GM18508 (cell line): Measurements from ENCODE around the gene AIFM1.
"Not testable (repeated sequence)": the region's sequence is repeated elsewhere in the genome, so short reads cannot be mapped to it uniquely, and the experiment has no call there.

Source experiments
- ATAC-seq: cut with Tn5 transposase; IDR thresholded peaks from one replicate; pipeline ENCODE4 v1.9.1; 2021; ENCODE audit warnings: moderate number of reproducible peaks; ENCODE audit not compliant: insufficient read depth, unreplicated experiment

Gene AIFM1

GRCh38 chrX:130120746-130121504, 44.7 kb downstream of the AIFM1 start:
- ATAC-seq, result no peak

- ATAC-seq, result no peak
Observed at GRCh38 chrX:130120321-130120731, 45.3 kb downstream of the AIFM1 start.

- ATAC-seq, result no peak
Observed at GRCh38 chrX:130119312-130119898, 46.2 kb downstream of the AIFM1 start.

GRCh38 chrX:130118441-130119311, 47.0 kb downstream of the AIFM1 start:
- ATAC-seq, result no peak

- ATAC-seq, result no peak
Observed at GRCh38 chrX:130117166-130117565, 48.5 kb downstream of the AIFM1 start.

- not testable (repeated sequence) for ATAC-seq
Observed at GRCh38 chrX:130115119-130115885, 50.3 kb downstream of the AIFM1 start.

DNA sequence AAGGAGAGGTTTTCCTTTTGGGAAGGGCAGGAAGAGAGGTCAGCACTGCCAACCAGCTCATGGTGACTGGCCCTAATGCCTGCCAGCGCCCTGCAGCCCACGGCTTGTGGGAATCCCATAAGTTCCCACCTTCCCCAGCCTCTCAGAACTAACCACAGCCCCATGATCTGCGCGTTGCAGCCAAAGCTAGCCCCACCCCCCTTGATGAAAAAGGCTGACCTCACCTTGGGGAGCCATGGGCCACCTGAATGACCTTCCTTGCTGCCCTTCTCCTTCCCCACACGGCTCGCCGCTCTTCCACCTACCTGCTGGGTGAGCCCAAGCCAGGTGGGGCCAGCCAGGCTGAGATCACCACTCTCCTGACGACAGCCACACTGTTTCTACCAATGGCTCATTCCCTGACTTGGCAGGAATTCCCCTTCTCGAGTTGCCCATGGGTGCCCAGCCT, 51.5 kb downstream of the AIFM1 start:
- no peak for ATAC-seq

DNA sequence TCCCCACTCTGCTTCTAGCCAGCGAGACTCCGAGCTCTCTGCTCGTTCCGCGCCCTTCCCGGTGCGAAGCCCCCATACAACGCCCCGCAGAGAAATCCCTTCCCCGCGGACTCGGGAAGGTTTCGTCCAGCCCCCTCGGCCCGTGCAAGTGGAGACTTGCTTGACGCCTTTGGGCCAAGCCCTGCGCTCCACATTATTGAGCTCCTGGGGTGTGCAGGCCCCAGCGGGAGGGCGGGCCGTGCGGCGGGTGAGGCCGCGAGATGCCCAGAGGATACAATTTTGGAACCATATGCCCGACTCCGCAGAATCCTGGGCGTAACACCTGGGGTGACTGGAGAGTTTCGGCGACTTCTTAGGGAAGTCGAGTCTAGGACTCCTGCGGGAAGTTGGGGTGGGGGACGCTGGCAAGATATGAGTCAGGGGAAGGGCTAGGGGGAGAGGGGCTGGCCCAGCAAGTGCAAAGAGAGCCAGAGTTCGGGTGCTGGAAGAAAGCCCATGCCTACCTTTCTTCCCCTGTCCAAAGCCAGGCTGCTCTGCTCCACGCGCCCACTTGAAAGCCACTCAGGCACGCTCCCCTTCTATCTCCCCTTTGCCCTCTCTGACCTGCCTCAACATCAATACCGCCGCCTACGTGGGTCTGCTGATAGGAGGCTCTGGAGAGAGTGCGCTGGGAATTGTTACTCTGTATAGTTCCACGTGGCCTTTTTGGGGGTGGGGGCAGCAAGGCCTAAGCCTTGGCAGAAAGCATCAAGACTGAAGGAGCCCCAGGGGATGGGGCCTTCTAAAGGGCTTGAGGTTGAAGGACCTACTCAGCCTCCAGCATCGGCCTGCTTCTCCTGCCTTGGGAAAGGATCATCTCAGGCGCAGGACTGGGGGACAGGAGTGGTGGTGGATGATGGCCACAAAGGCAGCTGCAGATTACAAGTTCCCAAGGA, 54.2 kb downstream of the AIFM1 start:
- ATAC-seq, result no peak

DNA sequence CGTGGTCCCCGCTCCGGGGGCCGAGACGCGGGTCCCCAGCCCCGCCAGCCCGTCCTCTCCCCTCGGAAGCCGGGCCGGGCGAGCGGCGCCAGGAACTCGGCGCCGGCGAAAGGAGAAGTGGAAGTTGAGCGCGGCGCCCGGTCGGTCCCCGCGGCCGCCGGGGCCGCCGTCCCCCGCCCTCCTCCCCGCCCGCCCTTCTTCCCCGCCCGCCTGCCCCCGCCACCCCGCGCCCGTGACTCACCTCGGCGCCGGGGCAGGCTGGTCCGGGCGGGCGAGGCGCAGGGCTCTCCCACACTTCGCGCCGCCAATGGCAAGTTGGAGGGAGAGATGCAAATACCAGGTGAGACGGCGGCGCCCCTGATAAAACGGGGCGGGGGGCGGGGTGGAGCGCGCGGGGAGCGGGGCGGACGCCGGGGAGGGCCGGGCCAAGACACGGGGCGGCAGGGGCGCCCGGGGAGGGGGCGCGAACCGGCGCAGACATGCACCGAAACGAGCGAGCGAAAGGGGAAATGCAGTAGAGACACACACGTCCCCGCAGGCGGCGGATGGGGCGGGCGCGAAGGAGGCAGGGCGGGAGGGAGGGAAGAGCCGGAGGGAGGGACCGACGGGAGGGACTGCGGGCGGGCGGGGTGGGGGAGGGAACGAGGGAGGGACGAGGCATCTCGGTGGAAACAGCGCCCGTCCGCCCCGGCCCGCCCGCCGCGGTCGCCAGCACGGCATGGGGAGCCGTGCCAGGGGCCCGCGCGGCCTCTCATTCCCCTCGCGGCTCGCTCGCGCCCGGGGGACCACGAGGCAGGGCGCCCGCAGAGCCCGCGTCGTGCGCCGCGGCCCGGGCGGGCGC, 55.0 kb downstream of the AIFM1 start, which contains the start of gene ELF4:
Gene ELF4, minus strand, starts transcription at position 119 of the 841 bp plus-strand sequence. CDS start 29,167 bp downstream, outside the sequence.
- ATAC-seq, result no peak

DNA sequence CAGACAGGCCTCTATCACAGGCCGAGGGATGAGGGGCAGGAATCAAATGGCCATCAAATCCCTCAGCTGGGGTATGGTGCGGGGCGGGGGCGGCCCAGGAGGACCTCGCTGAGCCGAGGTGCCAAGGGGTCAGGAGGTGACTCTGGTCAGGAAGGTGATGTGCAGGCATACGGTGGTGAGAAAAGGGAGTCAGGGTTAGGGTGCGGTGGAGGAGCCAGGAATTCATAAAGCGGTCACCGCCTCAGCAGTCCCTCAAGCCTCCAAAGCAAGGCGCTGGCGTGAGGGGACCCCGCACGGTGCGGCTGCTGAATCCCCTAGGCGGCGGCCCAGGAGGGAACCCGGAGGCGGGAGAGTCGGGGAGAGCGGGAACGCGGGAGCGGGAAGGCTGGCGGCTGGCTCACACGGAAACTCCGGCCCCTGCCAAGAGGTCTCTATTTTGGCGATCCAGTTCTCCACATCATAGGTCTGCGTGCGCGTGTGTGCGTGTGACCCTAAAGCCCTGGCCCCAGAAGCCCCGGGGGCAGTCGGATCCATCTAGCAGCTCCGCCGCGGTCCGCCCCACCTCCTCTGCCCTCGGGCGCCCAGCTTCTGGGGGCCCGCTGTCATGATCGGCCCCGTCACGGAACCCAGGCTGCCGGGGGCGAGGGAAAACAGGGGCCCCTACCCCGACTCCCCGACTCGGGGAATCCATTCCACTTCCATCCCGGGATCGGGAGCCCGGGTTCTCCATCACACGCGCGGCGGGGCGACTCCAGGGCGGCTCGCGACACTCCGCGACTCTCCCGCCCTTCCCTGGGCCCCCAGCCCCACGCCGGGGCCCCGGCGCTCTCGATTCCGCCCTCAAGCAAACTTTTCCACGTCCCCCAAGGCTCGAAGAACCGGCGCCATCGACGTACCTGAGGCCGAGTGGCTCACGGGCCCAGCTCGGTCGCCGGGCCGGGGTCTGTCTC, 55.9 kb downstream of the AIFM1 start:
- ATAC-seq, result no peak

DNA sequence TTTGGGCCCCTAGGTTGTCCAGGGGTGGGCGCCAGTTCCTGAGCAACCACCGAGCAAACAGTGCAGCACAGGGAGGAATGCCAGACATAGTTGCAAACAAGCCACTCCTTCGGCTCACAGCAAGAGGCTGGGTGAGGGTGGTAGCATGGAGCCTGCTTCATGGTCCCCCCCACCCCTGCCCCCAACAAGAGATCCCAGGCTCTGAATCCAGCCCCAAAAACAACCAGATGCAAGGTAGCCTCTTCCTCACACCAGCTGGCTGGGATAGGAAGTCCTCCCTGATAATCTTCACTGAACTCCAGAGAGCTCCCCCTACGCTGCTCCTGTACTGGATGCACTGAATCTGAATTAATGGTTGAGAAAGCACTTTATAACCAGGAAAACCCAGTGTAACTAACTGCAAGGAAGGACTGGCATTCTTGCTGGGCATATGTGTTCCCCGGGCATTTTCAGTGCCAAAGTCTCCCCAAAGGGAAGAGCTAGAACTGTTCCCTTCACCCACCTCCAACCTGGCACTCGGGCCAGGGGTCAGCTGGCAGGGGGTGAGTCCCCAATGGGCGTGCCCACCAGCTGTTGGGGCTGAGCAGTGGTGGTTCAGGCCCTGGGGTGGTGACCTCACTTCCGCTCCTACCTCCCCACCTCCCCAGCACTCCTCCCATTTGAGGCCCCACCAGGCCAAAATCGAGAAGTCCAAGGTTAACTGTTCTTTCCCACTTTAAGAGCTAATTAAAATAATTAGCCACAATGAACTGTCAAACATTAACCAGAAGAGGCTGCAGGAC, 56.8 kb downstream of the AIFM1 start:
- peak; percentile 53 for ATAC-seq

- ATAC-seq, result no peak
Observed at GRCh38 chrX:130106071-130106470, 59.6 kb downstream of the AIFM1 start.

DNA sequence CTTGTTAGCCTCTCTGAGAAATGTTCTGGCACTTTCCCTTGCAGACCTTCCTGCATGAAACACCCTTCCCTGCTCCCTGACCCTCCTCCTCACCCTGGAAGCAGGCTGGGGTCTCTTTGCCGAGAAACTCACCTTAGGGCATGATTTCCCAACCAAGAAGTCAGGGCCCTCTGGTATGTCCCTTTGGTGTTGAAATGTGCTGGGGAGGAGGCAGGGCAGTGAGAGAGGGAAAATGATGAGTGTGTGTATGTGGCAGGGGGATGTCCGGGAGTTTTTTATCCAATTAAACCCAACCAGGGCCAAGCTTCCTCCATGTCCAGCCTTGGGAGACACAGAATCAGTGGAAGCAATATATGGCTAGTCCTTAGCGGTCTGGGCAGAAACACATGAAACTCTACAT, 60.4 kb downstream of the AIFM1 start:
- ATAC-seq, result no peak

- no peak for ATAC-seq
Observed at GRCh38 chrX:130103605-130104004, 62.0 kb downstream of the AIFM1 start.

GRCh38 chrX:130100180-130100579, 65.5 kb downstream of the AIFM1 start:
- ATAC-seq, result no peak

DNA sequence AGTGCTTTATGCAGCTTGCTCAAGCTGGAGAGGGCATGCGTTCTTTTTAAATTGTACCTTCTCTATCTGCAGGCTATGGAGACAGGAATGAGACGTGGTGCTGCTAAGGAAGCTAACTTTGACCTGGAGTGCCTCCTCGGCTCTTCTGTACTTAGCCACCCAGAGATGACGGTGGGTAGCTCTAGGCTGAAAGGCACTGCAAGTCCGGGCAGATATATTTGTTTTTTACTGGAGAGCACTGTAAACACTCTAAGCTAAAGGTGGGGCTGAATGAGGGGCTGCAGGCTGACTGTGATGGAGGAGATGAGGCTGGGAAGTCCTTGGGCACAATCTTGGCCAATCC, 67.5 kb downstream of the AIFM1 start:
- ATAC-seq, result no peak
